SK-N-SH (cell line): Measurements from ENCODE around the gene WDR86. TPM values are rescaled to one million over a fixed set of nuclear protein-coding genes. Genes with fewer than 3 reads are reported as not detected.

Source experiments
- CTCF ChIA-PET: fragments of 300-600, 350-600 bp; formaldehyde crosslinking; extraction: SDS; loops from one replicate; lab custom pipeline; 2021; lab: Yijun Ruan, JAX
- POLR2A ChIA-PET: fragments of 350-600 bp; sonication (Branson Sonifier 250); formaldehyde crosslinking; extraction: SDS; loops from one replicate; lab custom pipeline; 2020; ENCODE audit warnings: antibody characterized with exemption, inconsistent platforms; lab: Yijun Ruan, JAX
- DNase-seq: peaks from one replicate; pipeline ENCODE4 v3.0.0; 2012
- H2AFZ ChIP-seq: fragments of 200-600 bp; sonication (generic); 2 replicates; pipeline ENCODE4 v1.8.1; 2016; ENCODE audit warnings: antibody characterized with exemption, mild to moderate bottlenecking, low read depth
- H3F3A ChIP-seq: fragments of 200-600 bp; sonication (generic); replicated peaks from 2 replicates; pipeline ENCODE3; 2016; ENCODE audit warnings: antibody characterized with exemption, mild to moderate bottlenecking; ENCODE audit not compliant: insufficient read depth
- H3K27ac ChIP-seq, 2 experiments: fragments of 200-500 bp in 1 of 2; fragments of 200-600 bp in 1 of 2; sonication (Bioruptor generic) in 1 of 2; sonication (generic), shearing (Covaris generic) in 1 of 2; 2 replicates each; pipeline versions ENCODE4 v1.5.1 to v1.6.1; 2014 to 2016; ENCODE audit warnings: low read depth in 2 of 2, inconsistent platforms in 1 of 2, low read length in 1 of 2, mild to moderate bottlenecking in 1 of 2, mixed read lengths in 1 of 2
- H3K27me3 ChIP-seq: fragments of 200-600 bp; sonication (generic), shearing (Covaris generic); 2 replicates; pipeline ENCODE4 v1.6.1; 2016; ENCODE audit warnings: mixed run types; ENCODE audit not compliant: insufficient read depth
- H3K36me3 ChIP-seq, 2 experiments: fragments of 200-500 bp in 1 of 2; fragments of 200-600 bp in 1 of 2; sonication (Bioruptor generic) in 1 of 2; sonication (generic) in 1 of 2; replicated peaks in 1 of 2; 2 replicates each; pipeline versions ENCODE3 to v1.5.1; 2014 to 2016; ENCODE audit warnings: low read length in 1 of 2, mild to moderate bottlenecking in 1 of 2; ENCODE audit not compliant: insufficient read depth in 2 of 2, control insufficient read depth in 1 of 2
- H3K4me1 ChIP-seq, 2 experiments: fragments of 200-500 bp in 1 of 2; fragments of 200-600 bp in 1 of 2; sonication (Bioruptor generic) in 1 of 2; sonication (generic), shearing (Covaris generic) in 1 of 2; 2 replicates each; pipeline versions ENCODE4 v1.5.1 to v1.6.1; 2014 to 2016; ENCODE audit warnings: low read depth in 1 of 2, low read length in 1 of 2, mixed run types in 1 of 2; ENCODE audit not compliant: insufficient read depth in 2 of 2, control insufficient read depth in 1 of 2
- H3K4me2 ChIP-seq: fragments of 200-600 bp; sonication (generic), shearing (Covaris generic); 2 replicates; pipeline ENCODE4 v1.6.1; 2017; ENCODE audit warnings: mixed run types
- H3K4me3 ChIP-seq, 2 experiments: fragments of 200-500 bp in 1 of 2; fragments of 200-600 bp in 1 of 2; sonication (Bioruptor generic) in 1 of 2; sonication (generic), shearing (Covaris generic) in 1 of 2; 2 replicates each; pipeline versions ENCODE4 v1.5.1 to v1.8.1; 2014 to 2016; ENCODE audit warnings: low read depth in 2 of 2, inconsistent platforms in 1 of 2, low read length in 1 of 2, mild to moderate bottlenecking in 1 of 2, mixed read lengths in 1 of 2, moderate library complexity in 1 of 2
- H3K79me2 ChIP-seq: fragments of 200-600 bp; sonication (generic); 2 replicates; pipeline ENCODE4 v1.8.1; 2017; ENCODE audit warnings: mild to moderate bottlenecking; ENCODE audit not compliant: insufficient read depth
- H3K9ac ChIP-seq: fragments of 200-600 bp; sonication (generic); 2 replicates; pipeline ENCODE4 v1.6.1; 2017; ENCODE audit warnings: mixed run types
- H3K9me2 ChIP-seq: fragments of 200-600 bp; sonication (generic); 2 replicates; pipeline ENCODE4 v1.6.1; 2017; ENCODE audit warnings: mixed run types
- H3K9me3 ChIP-seq: fragments of 200-600 bp; sonication (generic); 2 replicates; pipeline ENCODE4 v1.6.1; 2017; ENCODE audit warnings: mixed run types, mild to moderate bottlenecking, moderate library complexity
- H4K20me1 ChIP-seq: fragments of 200-600 bp; sonication (generic); 2 replicates; pipeline ENCODE4 v1.6.1; 2017; ENCODE audit warnings: mild to moderate bottlenecking, mixed run types; ENCODE audit not compliant: insufficient read depth
- FOXJ3 ChIP-seq: sonication (generic); formaldehyde crosslinking; IDR thresholded peaks from 2 replicates; pipeline ENCODE4 v1.5.1; 2020; ENCODE audit warnings: mild to moderate bottlenecking, missing genetic modification reagents
- GATA2 ChIP-seq: sonication (generic); formaldehyde crosslinking; IDR thresholded peaks from 2 replicates; pipeline ENCODE4 v1.5.0; 2020; ENCODE audit warnings: mild to moderate bottlenecking, missing genetic modification reagents
- JUND ChIP-seq: IDR thresholded peaks from 2 replicates; pipeline ENCODE4 v1.4.0; 2012
- NRF1 ChIP-seq: IDR thresholded peaks from 2 replicates; pipeline ENCODE4 v1.6.1; 2012; ENCODE audit warnings: low read depth, mild to moderate bottlenecking, low read length
- RFX5 ChIP-seq: IDR thresholded peaks from 2 replicates; pipeline ENCODE4 v1.6.1; 2012; ENCODE audit warnings: mild to moderate bottlenecking, improper control_type of control experiment, low read length
- SMC3 ChIP-seq: IDR thresholded peaks from 2 replicates; pipeline ENCODE4 v1.6.1; 2012; ENCODE audit warnings: low read depth, low read length, improper control_type of control experiment
- USF1 ChIP-seq: IDR thresholded peaks from 2 replicates; pipeline ENCODE4 v1.4.0; 2012; ENCODE audit warnings: low read depth, borderline replicate concordance
- WGBS: methylation state at CpG from one replicate; pipeline ENCODE4 v1.1.6; 2017; ENCODE audit warnings: low lambda C conversion rate; 5-methylcytosine and 5-hydroxymethylcytosine counted together
- polyA plus RNA-seq, 3 experiments: library from polyadenylated mRNA; depleted of rRNA; stranded (reverse); fragments of >200 nt; gene quantifications; 2 replicates each; pipeline ENCODE4 v1.2.3, GENCODE V29; 2012
- TF ChIP-seq, protein P1 (sequence below): fragments of 150-350 bp; IDR thresholded peaks from 2 replicates; pipeline ENCODE4 v1.6.1; 2017; ENCODE audit warnings: antibody characterized with exemption, low read length, low read depth, borderline replicate concordance
- TF ChIP-seq, protein P2 (sequence below): IDR thresholded peaks from 2 replicates; pipeline ENCODE4 v1.6.1; 2012; ENCODE audit warnings: mild to moderate bottlenecking, low read depth, low read length, moderate library complexity

The WDR86 gene
- polyA plus RNA-seq, 1 of the 3 experiments (the other 2 are of a cell fraction) = 1.0 TPM

GRCh38 chr7:151416112-151416940, 6.5 kb upstream of the WDR86 start:
- no peak for DNase-seq
- WGBS = 83% methylated on average over 10 of the region's 10 CpGs
- no peak overlapping the region for H3K4me2 ChIP-seq

More at GRCh38 chr7:151416112-151416940, 6.5 kb upstream of the WDR86 start:
- Histone ChIP-seq H3K27me3 (peaks cover 29% of the 10 kb centered on the region), H3K9me2 (no peaks in the 10 kb centered on the region), H2AFZ (no peak overlapping the region), H3K79me2 (no peaks in the 10 kb centered on the region), H3K9me3 (0 out of 2 replicates have a peak, but pooled peaks cover 5% of the 10 kb centered on the region), H3K27ac (no peak overlapping the region), H3K4me3 (no peak overlapping the region), H3K9ac (no peak overlapping the region), H3F3A (no peaks in the 10 kb centered on the region), H3K4me1 (peaks cover 0 to 2% of the 10 kb centered on the region in 2 experiments; a peak in 1 of 4 replicates), H4K20me1 (no peaks in the 10 kb centered on the region), H3K36me3 (no peaks in the 10 kb centered on the region)
- ChIA-PET POLR2A (no interaction called here), CTCF (interaction anchor here (1.2 to 1.4 kb wide), 2 partner anchors 21 to 32 kb away, joined by 3 to 5 read pairs; no protein-coding TSS in a partner anchor)
- no peak for TF ChIP-seq GATA2
- TF ChIP-seq, protein P1, sequence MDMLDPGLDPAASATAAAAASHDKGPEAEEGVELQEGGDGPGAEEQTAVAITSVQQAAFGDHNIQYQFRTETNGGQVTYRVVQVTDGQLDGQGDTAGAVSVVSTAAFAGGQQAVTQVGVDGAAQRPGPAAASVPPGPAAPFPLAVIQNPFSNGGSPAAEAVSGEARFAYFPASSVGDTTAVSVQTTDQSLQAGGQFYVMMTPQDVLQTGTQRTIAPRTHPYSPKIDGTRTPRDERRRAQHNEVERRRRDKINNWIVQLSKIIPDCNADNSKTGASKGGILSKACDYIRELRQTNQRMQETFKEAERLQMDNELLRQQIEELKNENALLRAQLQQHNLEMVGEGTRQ = no peak
- TF ChIP-seq RFX5 = no peak
- TF ChIP-seq NRF1 = no peak
- TF ChIP-seq FOXJ3 (CRISPR knock-in tag) = no peak
- TF ChIP-seq SMC3 = no peak
- TF ChIP-seq JUND = no peak
- TF ChIP-seq USF1 = no peak
- TF ChIP-seq, protein P2, sequence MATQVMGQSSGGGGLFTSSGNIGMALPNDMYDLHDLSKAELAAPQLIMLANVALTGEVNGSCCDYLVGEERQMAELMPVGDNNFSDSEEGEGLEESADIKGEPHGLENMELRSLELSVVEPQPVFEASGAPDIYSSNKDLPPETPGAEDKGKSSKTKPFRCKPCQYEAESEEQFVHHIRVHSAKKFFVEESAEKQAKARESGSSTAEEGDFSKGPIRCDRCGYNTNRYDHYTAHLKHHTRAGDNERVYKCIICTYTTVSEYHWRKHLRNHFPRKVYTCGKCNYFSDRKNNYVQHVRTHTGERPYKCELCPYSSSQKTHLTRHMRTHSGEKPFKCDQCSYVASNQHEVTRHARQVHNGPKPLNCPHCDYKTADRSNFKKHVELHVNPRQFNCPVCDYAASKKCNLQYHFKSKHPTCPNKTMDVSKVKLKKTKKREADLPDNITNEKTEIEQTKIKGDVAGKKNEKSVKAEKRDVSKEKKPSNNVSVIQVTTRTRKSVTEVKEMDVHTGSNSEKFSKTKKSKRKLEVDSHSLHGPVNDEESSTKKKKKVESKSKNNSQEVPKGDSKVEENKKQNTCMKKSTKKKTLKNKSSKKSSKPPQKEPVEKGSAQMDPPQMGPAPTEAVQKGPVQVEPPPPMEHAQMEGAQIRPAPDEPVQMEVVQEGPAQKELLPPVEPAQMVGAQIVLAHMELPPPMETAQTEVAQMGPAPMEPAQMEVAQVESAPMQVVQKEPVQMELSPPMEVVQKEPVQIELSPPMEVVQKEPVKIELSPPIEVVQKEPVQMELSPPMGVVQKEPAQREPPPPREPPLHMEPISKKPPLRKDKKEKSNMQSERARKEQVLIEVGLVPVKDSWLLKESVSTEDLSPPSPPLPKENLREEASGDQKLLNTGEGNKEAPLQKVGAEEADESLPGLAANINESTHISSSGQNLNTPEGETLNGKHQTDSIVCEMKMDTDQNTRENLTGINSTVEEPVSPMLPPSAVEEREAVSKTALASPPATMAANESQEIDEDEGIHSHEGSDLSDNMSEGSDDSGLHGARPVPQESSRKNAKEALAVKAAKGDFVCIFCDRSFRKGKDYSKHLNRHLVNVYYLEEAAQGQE = no peak
